Ovary (tissue), 9 donors: Measurements from ENCODE around the gene PANK1. TPM values are rescaled to one million over a fixed set of nuclear protein-coding genes. Genes with fewer than 3 reads are reported as not detected.

Experiments used
- DNase-seq, 5 donors: peaks; one replicate each; pipeline ENCODE4 v3.0.0-alpha.2; 2019 to 2020
- H3K27ac ChIP-seq, 2 donors: fragments of 200-600 bp; one replicate each; pipeline versions ENCODE4 v1.5.1 to v1.8.0; 2019 to 2022
- H3K27me3 ChIP-seq: fragments of 200-600 bp; one replicate; pipeline ENCODE4 v1.8.0; 2022
- H3K36me3 ChIP-seq: fragments of 200-600 bp; sonication (generic); one replicate; pipeline ENCODE4 v1.5.1; 2019
- H3K4me1 ChIP-seq: one replicate; pipeline ENCODE4 v1.8.1; 2013; ENCODE audit warnings: mild to moderate bottlenecking, moderate library complexity; ENCODE audit not compliant: insufficient read depth
- H3K4me3 ChIP-seq: fragments of 200-600 bp; sonication (generic); one replicate; pipeline ENCODE4 v1.5.1; 2017
- H3K9me3 ChIP-seq, 2 donors: fragments of 200-600 bp in 1 of 2; sonication (generic) in 1 of 2; one replicate each; pipeline versions ENCODE4 v1.5.1 to v1.8.1; 2013 to 2019; ENCODE audit warnings: mild to moderate bottlenecking in 1 of 2, moderate library complexity in 1 of 2
- EP300 ChIP-seq: sonication (generic); formaldehyde crosslinking; IDR thresholded peaks from one replicate; pipeline ENCODE4 v1.6.1; 2017; ENCODE audit warnings: antibody characterized with exemption
- POLR2A ChIP-seq: fragments of 450-650 bp; IDR thresholded peaks from one replicate; pipeline ENCODE4 v1.6.1; 2017; ENCODE audit warnings: antibody characterized with exemption, mild to moderate bottlenecking, moderate library complexity
- WGBS, 3 donors: extraction: QIAGEN DNeasy Blood & Tissue Kit in 1 of 3; methylation state at CpG; one replicate each; pipeline versions ENCODE4 v1.1.5 to v1.1.7; 2013 to 2017; 5-methylcytosine and 5-hydroxymethylcytosine counted together
- intact Hi-C, 4 donors: fragments of 100-400 bp; cut with DNase I; formaldehyde crosslinking; loops; one replicate each; pipeline versions ENCODE4 v1.11.0 to v1.15.1; 2022 to 2023
- polyA plus RNA-seq, 2 donors: library from polyadenylated mRNA; stranded (reverse); fragments of 200-250 nt in 1 of 2; fragments of 350-450 nt in 1 of 2; fragmentation: Illumina TruSeq in 1 of 2; extraction: RNeasy Lipid Tissue Mini Kit (QIAGEN cat#74804) in 1 of 2; gene quantifications; one replicate each; pipeline ENCODE4 v1.2.3, GENCODE V29; 2013 to 2014
- total RNA-seq, 7 donors: library from RNA; depleted of rRNA in 2 of 7; stranded (reverse); fragments of >200 nt in 2 of 7; fragmentation: NEBNext Ultra II Directional in 3 of 7; extraction: Animal tissue kit (Norgen Biotek cat#: 25700) in 3 of 7; gene quantifications; one replicate each; pipeline versions ENCODE4 v1.1.0 to v1.2.4, GENCODE V29; 2016 to 2023
- TF ChIP-seq, protein P1 (sequence below), 3 donors: fragments of 450-650 bp in 2 of 3; fragments of 200-600 bp in 1 of 3; IDR thresholded peaks; one replicate each; pipeline versions ENCODE4 v1.5.1 to v1.8.0; 2016 to 2022; ENCODE audit warnings: antibody characterized with exemption in 3 of 3, mild to moderate bottlenecking in 1 of 3
- donor health status: DM: no; HTN: no; CAD: no; lungs with moderate emphysema.
- donor health status: DM: no; HTN: no; CAD: no.
- donor health status: Bipolar disorder and iron deficiency.
- donor health status: DM: yes; HTN: yes; CAD: no.
- donor health status: DM: no; HTN: no; CAD: no.
- donor health status: DM: yes; HTN: yes; CAD: no.

PANK1 gene
- total and polyA plus RNA-seq, 9 donors: 1.7 to 6.2 (median 4.5) TPM

DNA sequence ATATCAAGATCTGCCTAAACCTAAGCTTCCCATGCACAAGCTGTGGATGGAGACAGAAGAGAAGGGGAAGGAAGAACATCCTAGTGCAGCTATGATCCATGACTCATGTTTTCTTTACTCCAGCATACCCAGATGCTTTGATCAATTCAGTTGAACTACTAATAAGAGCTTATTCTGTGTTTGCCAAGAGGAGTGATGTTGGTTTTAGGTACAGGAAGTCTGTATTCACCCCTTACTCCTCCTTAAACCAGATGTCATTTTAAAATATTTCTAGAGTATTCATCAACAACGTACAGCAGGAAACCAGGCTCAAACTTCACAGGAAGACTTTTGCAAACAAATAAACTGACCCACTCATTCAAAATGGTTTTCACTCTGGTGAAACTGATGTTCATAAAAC is 29.2 kb downstream of the PANK1 start:
- WGBS, 3 donors: 8 to 15% (median 14%) methylated on average over 1 of the region's 1 CpG
- intact Hi-C loops: no loop called here
- no peaks in the 10 kb centered on the region for H3K36me3 ChIP-seq
- DNase-seq: no peak
- no peaks in the 10 kb centered on the region for H3K4me1 ChIP-seq
- H3K27me3 ChIP-seq: no peaks in the 10 kb centered on the region
- TF ChIP-seq, protein P1, sequence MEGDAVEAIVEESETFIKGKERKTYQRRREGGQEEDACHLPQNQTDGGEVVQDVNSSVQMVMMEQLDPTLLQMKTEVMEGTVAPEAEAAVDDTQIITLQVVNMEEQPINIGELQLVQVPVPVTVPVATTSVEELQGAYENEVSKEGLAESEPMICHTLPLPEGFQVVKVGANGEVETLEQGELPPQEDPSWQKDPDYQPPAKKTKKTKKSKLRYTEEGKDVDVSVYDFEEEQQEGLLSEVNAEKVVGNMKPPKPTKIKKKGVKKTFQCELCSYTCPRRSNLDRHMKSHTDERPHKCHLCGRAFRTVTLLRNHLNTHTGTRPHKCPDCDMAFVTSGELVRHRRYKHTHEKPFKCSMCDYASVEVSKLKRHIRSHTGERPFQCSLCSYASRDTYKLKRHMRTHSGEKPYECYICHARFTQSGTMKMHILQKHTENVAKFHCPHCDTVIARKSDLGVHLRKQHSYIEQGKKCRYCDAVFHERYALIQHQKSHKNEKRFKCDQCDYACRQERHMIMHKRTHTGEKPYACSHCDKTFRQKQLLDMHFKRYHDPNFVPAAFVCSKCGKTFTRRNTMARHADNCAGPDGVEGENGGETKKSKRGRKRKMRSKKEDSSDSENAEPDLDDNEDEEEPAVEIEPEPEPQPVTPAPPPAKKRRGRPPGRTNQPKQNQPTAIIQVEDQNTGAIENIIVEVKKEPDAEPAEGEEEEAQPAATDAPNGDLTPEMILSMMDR (IDR thresholded peaks at IDR 0.05): no peak
- no peak overlapping the region for H3K4me3 ChIP-seq
- no peak overlapping the region for H3K27ac ChIP-seq
- H3K9me3 ChIP-seq: peaks cover 0 to 2% of the 10 kb centered on the region in 2 donors

DNA sequence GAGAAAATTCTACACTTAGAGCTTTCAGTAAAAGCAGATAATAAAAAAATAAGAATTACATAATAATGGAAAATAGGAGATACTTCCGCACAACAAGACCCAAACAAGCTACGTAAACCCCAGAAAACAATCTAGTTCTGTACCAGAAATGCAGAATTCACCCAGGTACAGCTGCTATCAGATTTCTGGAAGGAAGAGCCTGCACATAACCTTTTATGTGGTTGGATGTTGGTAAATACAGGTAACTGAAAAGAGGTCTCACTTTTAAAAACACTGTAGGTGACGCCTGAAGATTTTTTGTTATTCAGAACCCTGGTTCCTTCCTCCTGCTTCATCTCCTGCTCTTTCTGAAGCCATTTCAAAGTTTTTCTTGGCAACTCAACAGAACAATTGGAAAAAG is 29.9 kb downstream of the PANK1 start:
- 84 to 95% (median 93%) methylated on average over 3 of the region's 3 CpGs for WGBS, 3 donors
- intact Hi-C loops: no loop called here

DNA sequence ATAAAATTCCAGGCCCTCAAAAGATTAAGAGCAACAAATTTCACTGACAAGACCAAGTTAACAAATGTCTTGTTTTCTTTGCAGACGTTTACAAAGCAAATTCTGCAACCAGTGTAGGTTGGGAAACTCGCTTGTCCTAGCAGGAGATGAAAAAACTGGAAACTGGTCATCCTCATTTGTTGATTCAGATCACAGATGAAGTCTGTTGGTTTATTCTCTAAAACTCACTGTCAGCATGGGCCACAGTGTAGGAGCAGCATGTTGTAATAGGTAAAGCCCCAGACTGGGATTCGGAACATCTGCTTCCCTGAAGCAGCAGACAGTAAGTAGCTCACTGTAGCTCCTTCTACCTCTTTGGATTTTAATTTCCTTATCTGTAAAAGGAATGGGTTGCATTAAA is 31.5 kb downstream of the PANK1 start:
- H3K4me3 ChIP-seq: no peak overlapping the region
- TF ChIP-seq POLR2A (no peak), EP300 (no peak)
- TF ChIP-seq, protein P1 (IDR thresholded peaks at IDR 0.05): no peak
- no peaks in the 10 kb centered on the region for H3K36me3 ChIP-seq
- intact Hi-C loops: no loop called here
- H3K4me1 ChIP-seq: no peaks in the 10 kb centered on the region
- H3K9me3 ChIP-seq: no peaks in the 10 kb centered on the region
- no peak overlapping the region for H3K27ac ChIP-seq
- H3K27me3 ChIP-seq: no peaks in the 10 kb centered on the region
- DNase-seq: no peak
- WGBS, 3 donors: 51 to 68% (median 64%) methylated on average over 3 of the region's 3 CpGs

More for the DNA sequence above, 29.9 kb downstream of the PANK1 start:
- no peaks in the 10 kb centered on the region for H3K4me1 ChIP-seq
- no peaks in the 10 kb centered on the region for H3K36me3 ChIP-seq
- no peak for DNase-seq
- no peak overlapping the region for H3K27ac ChIP-seq
- no peaks in the 10 kb centered on the region for H3K9me3 ChIP-seq
- no peaks in the 10 kb centered on the region for H3K27me3 ChIP-seq
- no peak overlapping the region for H3K4me3 ChIP-seq
- TF ChIP-seq POLR2A (no peak), EP300 (no peak)
- TF ChIP-seq, protein P1 (IDR thresholded peaks at IDR 0.05): no peak

DNA sequence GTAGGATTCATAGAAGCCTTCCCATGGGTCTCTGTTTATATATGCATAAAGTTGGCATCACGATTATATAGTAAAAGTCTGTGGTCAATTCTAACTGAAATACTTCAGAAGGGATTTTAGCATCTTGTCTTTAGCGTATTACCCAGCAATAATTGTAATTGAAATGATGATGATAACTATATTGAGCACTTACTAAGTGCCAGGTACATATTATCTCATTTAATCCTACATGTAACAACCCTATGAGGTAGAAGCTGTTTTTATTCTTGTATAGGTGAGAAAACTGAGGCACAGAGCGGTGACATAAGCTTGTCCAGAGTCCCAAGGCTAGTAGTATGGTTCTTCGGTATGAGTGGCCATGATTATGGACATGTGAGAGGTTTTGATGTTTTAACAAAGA is 33.8 kb downstream of the PANK1 start:
- TF ChIP-seq POLR2A (no peak), EP300 (no peak)
- TF ChIP-seq, protein P1 (IDR thresholded peaks at IDR 0.05): no peak
- no peak for DNase-seq
- intact Hi-C loops: no loop called here

More for the DNA sequence above, 33.8 kb downstream of the PANK1 start:
- 95 to 99% (median 99%) methylated on average over 4 of the region's 4 CpGs for WGBS, 3 donors
- Histone ChIP-seq H3K27me3 (no peaks in the 10 kb centered on the region), H3K36me3 (no peaks in the 10 kb centered on the region), H3K4me1 (no peaks in the 10 kb centered on the region), H3K27ac (no peak overlapping the region), H3K9me3 (no peaks in the 10 kb centered on the region), H3K4me3 (no peak overlapping the region)
